ENCODE results near the gene ZNF385B.

Gene ZNF385B

DNA sequence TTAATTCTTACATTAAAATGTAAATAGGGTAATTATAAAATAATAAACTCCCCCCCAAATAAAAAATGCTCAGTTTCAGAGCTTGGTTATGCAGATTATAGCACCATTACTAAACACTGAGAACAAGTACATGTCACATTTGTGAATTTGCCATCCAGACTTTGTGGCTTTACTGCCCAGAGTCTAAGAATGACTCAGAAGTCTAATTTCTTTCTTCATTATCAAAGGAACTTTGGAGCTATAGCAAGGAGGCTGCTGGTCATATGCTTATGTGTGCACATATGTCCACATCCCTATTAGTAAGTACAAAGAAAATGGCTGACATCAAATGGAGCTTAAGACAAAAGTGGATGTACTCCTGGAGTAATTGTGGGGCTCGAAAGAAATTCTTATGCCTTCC lies 348.2 kb downstream of the ZNF385B start:
- no peak overlapping the region for H3K4me3 ChIP-seq (ENCODE audit: low read depth, low read length)
- TF ChIP-seq MYC (IDR thresholded peaks at IDR 0.05; ENCODE audit: low read depth, low read length) (no peak), POLR2A (IDR thresholded peaks at IDR 0.05; ENCODE audit: extremely low read depth, insufficient read length) (no peak)
- no peak for DNase-seq (ENCODE audit: low read depth)

DNA sequence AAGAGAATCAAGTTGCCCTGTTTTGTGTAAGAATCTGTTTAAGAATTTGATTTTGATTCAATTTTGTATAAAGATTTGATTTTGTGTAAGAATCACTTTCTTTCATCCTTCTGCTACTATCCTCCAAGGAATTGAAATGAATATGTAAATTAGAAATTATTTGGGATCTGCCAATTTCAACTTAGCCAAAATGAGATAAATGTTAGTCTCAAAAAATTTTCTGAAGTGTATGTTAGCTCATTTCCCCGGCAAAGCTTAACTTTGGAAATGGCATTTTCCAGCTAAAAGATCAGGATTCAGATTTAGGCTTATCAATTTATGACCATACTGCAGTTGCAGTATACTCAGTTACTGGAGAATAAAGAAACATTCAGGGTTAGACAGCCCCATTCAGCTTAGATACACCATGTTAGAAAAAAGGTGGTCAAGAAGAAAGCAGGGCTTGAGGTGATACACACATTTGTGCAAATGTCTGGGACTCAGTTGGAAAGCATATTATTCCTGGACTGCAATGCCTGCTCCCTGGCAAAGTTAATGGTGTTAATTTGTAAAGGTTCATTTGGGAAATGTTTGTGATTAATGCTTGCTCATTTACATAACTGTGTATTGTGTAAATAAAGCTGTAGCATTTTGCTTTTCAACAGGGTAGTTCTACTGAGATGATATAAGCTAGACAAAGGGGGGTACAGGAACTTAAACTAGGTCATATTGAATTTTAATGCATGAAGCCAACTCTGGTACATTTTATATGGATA lies 349.0 kb downstream of the ZNF385B start:
- no peak for DNase-seq (ENCODE audit: low read depth)

DNA sequence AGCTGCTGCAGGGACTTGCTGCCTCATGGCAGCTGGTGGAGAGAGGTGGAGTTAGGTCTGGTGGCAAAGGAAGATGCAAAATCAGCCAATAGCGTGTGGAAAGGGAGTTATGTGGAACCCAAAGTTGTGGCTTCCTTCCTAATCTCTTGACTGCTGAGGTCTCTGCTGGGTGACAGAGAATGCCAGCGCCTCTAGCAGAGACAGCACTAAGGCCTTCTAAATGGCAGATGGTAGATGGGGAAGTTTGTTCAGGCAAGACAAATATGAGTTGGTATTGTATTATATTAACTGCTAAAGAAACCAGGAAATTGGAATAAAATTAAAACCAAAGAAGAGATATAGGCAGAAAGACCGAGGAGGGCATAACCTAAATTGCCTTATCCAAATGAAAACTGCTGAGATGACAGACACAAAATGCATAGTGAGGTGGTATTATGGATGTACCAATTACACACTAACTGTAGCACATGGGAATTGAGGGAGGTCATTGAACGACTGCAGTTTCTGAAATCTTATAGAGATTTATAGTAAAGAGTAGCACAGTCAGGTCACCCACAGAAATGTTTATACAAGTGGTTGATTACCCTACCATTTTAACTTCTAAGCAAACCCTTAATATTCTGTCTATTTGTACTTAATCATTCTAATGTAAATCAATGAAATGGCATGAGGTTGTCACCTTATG lies 350.2 kb downstream of the ZNF385B start:
- TF ChIP-seq MYC (IDR thresholded peaks at IDR 0.05; ENCODE audit: low read depth, low read length) (no peak), POLR2A (IDR thresholded peaks at IDR 0.05; ENCODE audit: extremely low read depth, insufficient read length) (no peak)
- TF ChIP-seq, protein P1, sequence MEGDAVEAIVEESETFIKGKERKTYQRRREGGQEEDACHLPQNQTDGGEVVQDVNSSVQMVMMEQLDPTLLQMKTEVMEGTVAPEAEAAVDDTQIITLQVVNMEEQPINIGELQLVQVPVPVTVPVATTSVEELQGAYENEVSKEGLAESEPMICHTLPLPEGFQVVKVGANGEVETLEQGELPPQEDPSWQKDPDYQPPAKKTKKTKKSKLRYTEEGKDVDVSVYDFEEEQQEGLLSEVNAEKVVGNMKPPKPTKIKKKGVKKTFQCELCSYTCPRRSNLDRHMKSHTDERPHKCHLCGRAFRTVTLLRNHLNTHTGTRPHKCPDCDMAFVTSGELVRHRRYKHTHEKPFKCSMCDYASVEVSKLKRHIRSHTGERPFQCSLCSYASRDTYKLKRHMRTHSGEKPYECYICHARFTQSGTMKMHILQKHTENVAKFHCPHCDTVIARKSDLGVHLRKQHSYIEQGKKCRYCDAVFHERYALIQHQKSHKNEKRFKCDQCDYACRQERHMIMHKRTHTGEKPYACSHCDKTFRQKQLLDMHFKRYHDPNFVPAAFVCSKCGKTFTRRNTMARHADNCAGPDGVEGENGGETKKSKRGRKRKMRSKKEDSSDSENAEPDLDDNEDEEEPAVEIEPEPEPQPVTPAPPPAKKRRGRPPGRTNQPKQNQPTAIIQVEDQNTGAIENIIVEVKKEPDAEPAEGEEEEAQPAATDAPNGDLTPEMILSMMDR (IDR thresholded peaks at IDR 0.05; ENCODE audit: low read depth, low read length), result no peak
- TF ChIP-seq, protein P2, sequence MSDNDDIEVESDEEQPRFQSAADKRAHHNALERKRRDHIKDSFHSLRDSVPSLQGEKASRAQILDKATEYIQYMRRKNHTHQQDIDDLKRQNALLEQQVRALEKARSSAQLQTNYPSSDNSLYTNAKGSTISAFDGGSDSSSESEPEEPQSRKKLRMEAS (IDR thresholded peaks at IDR 0.05; ENCODE audit: low read depth, low read length), result no peak
- H3K4me3 ChIP-seq (ENCODE audit: low read depth, low read length), result no peak overlapping the region
- DNase-seq (ENCODE audit: low read depth), result no peak

More for the DNA sequence above, 349.0 kb downstream of the ZNF385B start:
- TF ChIP-seq, protein P1 (IDR thresholded peaks at IDR 0.05; ENCODE audit: low read depth, low read length), result no peak
- TF ChIP-seq MYC (IDR thresholded peaks at IDR 0.05; ENCODE audit: low read depth, low read length), result no peak
- no peak for TF ChIP-seq POLR2A (IDR thresholded peaks at IDR 0.05; ENCODE audit: extremely low read depth, insufficient read length)
- TF ChIP-seq, protein P2 (IDR thresholded peaks at IDR 0.05; ENCODE audit: low read depth, low read length), result no peak
- no peak overlapping the region for H3K4me3 ChIP-seq (ENCODE audit: low read depth, low read length)

DNA sequence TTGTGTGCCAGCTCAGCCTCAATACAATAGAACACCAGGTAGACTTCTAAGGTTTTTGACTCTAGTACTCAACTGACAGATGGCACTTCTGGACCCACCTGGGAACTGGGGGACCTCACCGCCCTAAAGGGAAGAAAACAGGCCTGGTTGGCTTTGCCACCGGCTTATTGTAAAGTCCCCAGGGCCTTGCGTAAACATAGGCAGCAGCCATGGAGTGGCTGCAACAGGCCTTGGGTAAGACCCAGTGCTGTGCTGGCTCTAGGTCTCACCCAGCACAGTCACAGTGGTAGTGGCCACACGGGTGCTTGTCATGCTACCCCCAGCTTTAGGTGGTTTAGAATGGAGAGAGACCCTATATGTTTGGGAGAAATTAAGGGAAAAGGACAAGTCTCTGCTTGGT lies 366.1 kb downstream of the ZNF385B start:
- TF ChIP-seq, protein P2 (IDR thresholded peaks at IDR 0.05; ENCODE audit: low read depth, low read length), result no peak
- TF ChIP-seq MYC (IDR thresholded peaks at IDR 0.05; ENCODE audit: low read depth, low read length) (no peak), POLR2A (IDR thresholded peaks at IDR 0.05; ENCODE audit: extremely low read depth, insufficient read length) (no peak)
- TF ChIP-seq, protein P1 (IDR thresholded peaks at IDR 0.05; ENCODE audit: low read depth, low read length), result no peak
- DNase-seq (ENCODE audit: low read depth), result no peak
- H3K4me3 ChIP-seq (ENCODE audit: low read depth, low read length), result no peak overlapping the region

DNA sequence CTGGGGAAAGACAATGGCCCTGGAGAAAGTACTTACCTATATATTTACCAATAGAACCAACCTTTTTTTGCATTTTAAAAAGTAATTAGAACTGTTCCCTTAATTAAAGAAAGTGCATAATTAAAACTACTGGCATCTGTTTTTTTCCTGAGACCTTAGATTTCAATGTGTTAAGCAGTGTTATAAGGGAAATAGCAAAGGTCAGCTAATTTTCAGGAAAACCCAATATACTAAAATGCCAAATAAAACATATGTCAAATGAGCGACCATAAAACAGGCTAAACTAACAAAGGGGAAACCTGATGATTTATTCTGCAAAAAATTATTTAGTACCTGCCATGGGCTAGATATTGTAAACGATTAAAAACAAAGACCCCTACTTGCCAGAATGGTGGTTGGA lies 372.8 kb downstream of the ZNF385B start:
- no peak overlapping the region for H3K4me3 ChIP-seq (ENCODE audit: low read depth, low read length)
- DNase-seq (ENCODE audit: low read depth), result no peak
- no peak for TF ChIP-seq MYC (IDR thresholded peaks at IDR 0.05; ENCODE audit: low read depth, low read length)
- no peak for TF ChIP-seq POLR2A (IDR thresholded peaks at IDR 0.05; ENCODE audit: extremely low read depth, insufficient read length)
- TF ChIP-seq, protein P1 (IDR thresholded peaks at IDR 0.05; ENCODE audit: low read depth, low read length), result no peak
- TF ChIP-seq, protein P2 (IDR thresholded peaks at IDR 0.05; ENCODE audit: low read depth, low read length), result no peak

DNA sequence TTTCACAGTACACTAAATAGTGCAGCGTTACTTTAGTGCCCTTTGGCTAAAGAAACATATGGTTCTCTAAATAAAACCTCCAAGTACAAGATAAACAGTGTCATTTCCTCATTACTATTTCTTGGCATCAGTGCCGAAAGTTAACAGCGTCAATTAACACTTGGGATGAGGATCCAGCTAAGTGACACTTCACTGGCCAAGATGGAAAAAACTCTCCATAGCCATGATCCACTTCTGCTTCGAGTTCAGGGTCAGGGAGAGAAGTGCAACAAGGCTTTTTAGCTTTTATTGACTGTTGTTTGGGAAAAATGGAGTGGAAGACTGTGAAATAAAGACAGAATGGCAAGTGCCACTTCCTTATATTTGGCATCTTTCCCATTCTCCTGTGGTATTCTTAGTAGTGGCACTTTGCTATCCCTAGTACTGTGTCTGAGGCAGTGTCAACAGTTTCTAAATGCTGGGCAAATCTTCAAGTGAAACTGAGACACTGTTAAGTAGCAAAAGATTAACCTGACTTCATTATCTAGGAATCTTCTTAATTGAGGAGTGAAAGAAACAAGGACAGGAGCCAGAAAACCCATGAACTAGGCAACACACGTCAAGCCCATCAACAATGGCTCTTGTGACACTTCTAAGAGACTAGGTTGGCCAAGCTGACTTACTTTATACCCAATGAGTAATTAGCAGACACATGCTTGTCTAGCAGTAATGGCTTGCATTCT lies 374.2 kb downstream of the ZNF385B start:
- TF ChIP-seq POLR2A (IDR thresholded peaks at IDR 0.05; ENCODE audit: extremely low read depth, insufficient read length) (no peak), MYC (IDR thresholded peaks at IDR 0.05; ENCODE audit: low read depth, low read length) (no peak)
- TF ChIP-seq, protein P1 (IDR thresholded peaks at IDR 0.05; ENCODE audit: low read depth, low read length), result no peak
- TF ChIP-seq, protein P2 (IDR thresholded peaks at IDR 0.05; ENCODE audit: low read depth, low read length), result no peak
- no peak overlapping the region for H3K4me3 ChIP-seq (ENCODE audit: low read depth, low read length)
- no peak for DNase-seq (ENCODE audit: low read depth)

Measured in NB4 (cell line).